Naive thymus-derived CD4-positive, alpha-beta T cell (primary cell): ENCODE results near the gene IRAK1. TPM values are rescaled to one million over a fixed set of nuclear protein-coding genes. Genes with fewer than 3 reads are reported as not detected.
"Not testable (repeated sequence)": the region's sequence is repeated elsewhere in the genome, so short reads cannot be mapped to it uniquely, and the experiment has no call there.

Experiments
- ATAC-seq: fragments of 150-1000 bp; cut with Tn5 transposase; 2 replicates; pipeline ENCODE4 v1.10.0; 2021; ENCODE audit warnings: mild to moderate bottlenecking, moderate library complexity
- CTCF ChIA-PET: fragments of 350-600 bp; sonication (Branson Sonifier 250); formaldehyde crosslinking; loops from one replicate; lab custom pipeline; 2021; ENCODE audit warnings: antibody characterized with exemption; lab: Charles Lee
- POLR2A ChIA-PET: fragments of 350-600 bp; sonication (Branson Sonifier 250); formaldehyde crosslinking; loops from one replicate; lab custom pipeline; 2021; ENCODE audit warnings: antibody characterized with exemption, inconsistent platforms; lab: Charles Lee
- DNase-seq, 9 donors: peaks; one replicate each; pipeline versions ENCODE4 v3.0.0 to v3.0.0-alpha.2; 2020 to 2022; ENCODE audit warnings: mixed read lengths in 1 of 9
- H3K27ac ChIP-seq: one replicate; pipeline ENCODE4 v1.7.0; 2013; ENCODE audit warnings: mild to moderate bottlenecking, low read depth, low read length, moderate library complexity
- H3K27me3 ChIP-seq, 2 donors: one replicate each; pipeline ENCODE4 v1.7.0; 2013; ENCODE audit warnings: low read length in 2 of 2, mild to moderate bottlenecking in 2 of 2, moderate library complexity in 2 of 2; ENCODE audit not compliant: control insufficient read depth in 2 of 2, insufficient read depth in 2 of 2
- H3K36me3 ChIP-seq, 3 experiments: 1 replicate in 2 of 3; 2 replicates in 1 of 3; pipeline ENCODE4 v1.7.0; 2013; ENCODE audit warnings: low read length in 3 of 3, mild to moderate bottlenecking in 3 of 3, moderate library complexity in 1 of 3; ENCODE audit not compliant: insufficient read depth in 3 of 3, control insufficient read depth in 2 of 3
- H3K4me1 ChIP-seq, 2 donors: one replicate each; pipeline ENCODE4 v1.7.0; 2013; ENCODE audit warnings: low read length in 2 of 2, mild to moderate bottlenecking in 2 of 2, moderate library complexity in 1 of 2; ENCODE audit not compliant: control insufficient read depth in 2 of 2, insufficient read depth in 2 of 2
- H3K4me3 ChIP-seq: 2 replicates; pipeline ENCODE4 v1.7.0; 2013; ENCODE audit warnings: mild to moderate bottlenecking, low read length
- H3K9me3 ChIP-seq, 3 experiments: 1 replicate in 2 of 3; 2 replicates in 1 of 3; pipeline ENCODE4 v1.7.0; 2013; ENCODE audit warnings: low read length in 3 of 3; ENCODE audit not compliant: control insufficient read depth in 2 of 3
- H3K27ac Mint-ChIP-seq, 9 donors: one replicate each; pipeline ENCODE4 v1.8.0; 2020 to 2022; ENCODE audit warnings: mixed read lengths in 9 of 9, mild to moderate bottlenecking in 8 of 9, moderate library complexity in 5 of 9, inconsistent platforms in 2 of 9
- H3K27me3 Mint-ChIP-seq, 5 donors: one replicate each; pipeline ENCODE4 v1.8.0; 2021 to 2022; ENCODE audit warnings: mixed read lengths in 5 of 5, mild to moderate bottlenecking in 1 of 5
- H3K36me3 Mint-ChIP-seq, 5 donors: one replicate each; pipeline ENCODE4 v1.8.0; 2020 to 2022; ENCODE audit warnings: mixed read lengths in 5 of 5, mild to moderate bottlenecking in 3 of 5, inconsistent platforms in 1 of 5
- H3K4me1 Mint-ChIP-seq, 7 donors: one replicate each; pipeline ENCODE4 v1.8.0; 2020 to 2022; ENCODE audit warnings: mixed read lengths in 7 of 7, mild to moderate bottlenecking in 3 of 7, inconsistent platforms in 1 of 7
- H3K4me3 Mint-ChIP-seq, 10 donors: one replicate each; pipeline ENCODE4 v1.8.0; 2020 to 2022; ENCODE audit warnings: mild to moderate bottlenecking in 10 of 10, mixed read lengths in 10 of 10, moderate library complexity in 6 of 10, inconsistent platforms in 2 of 10
- H3K9me3 Mint-ChIP-seq, 11 donors: one replicate each; pipeline ENCODE4 v1.8.0; 2020 to 2022; ENCODE audit warnings: mixed read lengths in 11 of 11, mild to moderate bottlenecking in 4 of 11, inconsistent platforms in 1 of 11, moderate library complexity in 1 of 11
- intact Hi-C, 2 donors: fragments of 100-400 bp; cut with micrococcal nuclease; formaldehyde crosslinking; loops; one replicate each; pipeline ENCODE4 v1.15.1; 2023
- polyA plus RNA-seq, 2 donors: library from polyadenylated mRNA; unstranded; fragments of 300-500 nt; fragmentation: Illumina TruSeq; gene quantifications; one replicate each; pipeline ENCODE4 v1.2.3, GENCODE V29; 2021
- total RNA-seq, 6 experiments: library from RNA in 5 of 6; stranded (reverse) in 5 of 6; gene quantifications; 1 replicate in 5 of 6; 2 replicates in 1 of 6; pipeline ENCODE4 v1.2.3 and lab custom pipeline; 2021 to 2026

IRAK1 gene
- total and polyA plus RNA-seq, 7 experiments from 2014 or later: 20.0 to 120 (median 57.5) TPM

- Histone ChIP-seq H3K36me3 (no peaks in the 10 kb centered on the region), H3K4me1 (peaks cover 0 to 4% of the 10 kb centered on the region in 2 donors), H3K9me3 (no peaks in the 10 kb centered on the region), H3K4me3 (no peak overlapping the region), H3K27ac (no peak overlapping the region), H3K27me3 (no peaks in the 10 kb centered on the region)
- intact Hi-C loops: no loop called here
- no peaks in the 10 kb centered on the region for H3K27me3 Mint-ChIP-seq
- H3K27ac Mint-ChIP-seq: peak overlapping the region in 2 of 9 donors; percentile 6 to 53
- POLR2A ChIA-PET: no interaction called here
- DNase-seq (no peak), ATAC-seq (no peak)
- H3K9me3 Mint-ChIP-seq: no peaks in the 10 kb centered on the region
- no peak overlapping the region for H3K4me3 Mint-ChIP-seq
- H3K4me1 Mint-ChIP-seq: peaks cover 0 to 20% (median 15%) of the 10 kb centered on the region in 7 donors
- peaks cover 0 to 13% (median 4%) of the 10 kb centered on the region in 5 donors for H3K36me3 Mint-ChIP-seq
- CTCF ChIA-PET: no interaction called here
Measured at GRCh38 chrX:154004315-154004714, 15.4 kb downstream of the IRAK1 start.

- DNase-seq: peak in 1 of 9 donors; percentile 23
- ChIA-PET CTCF (interaction anchor here (0.7 kb wide), 1 partner anchor 10 kb away, joined by 3 read pairs; no protein-coding TSS in a partner anchor), POLR2A (interaction anchor here (0.6 to 2.6 kb wide), 7 partner anchors 12 to 545 kb away, joined by 3 to 6 read pairs (median 3); partner anchors contain the start of gene HCFC1)
- peaks cover 0 to 4% of the 10 kb centered on the region in 2 donors for H3K4me1 ChIP-seq
- intact Hi-C loops: no loop called here
- peak overlapping the region in 7 of 9 donors; percentile 36 to 89 (median 57) for H3K27ac Mint-ChIP-seq
- H3K27ac ChIP-seq: no peak overlapping the region
- no peaks in the 10 kb centered on the region for H3K27me3 ChIP-seq
- H3K9me3 ChIP-seq: no peaks in the 10 kb centered on the region
- peaks cover 0 to 9% (median 0%) of the 10 kb centered on the region in 5 donors for H3K36me3 Mint-ChIP-seq
- no peaks in the 10 kb centered on the region for H3K9me3 Mint-ChIP-seq
- H3K4me3 Mint-ChIP-seq: peak overlapping the region; percentile 66 to 82 (median 75)
- H3K27me3 Mint-ChIP-seq: no peaks in the 10 kb centered on the region
- H3K4me1 Mint-ChIP-seq: peaks cover 0 to 20% (median 15%) of the 10 kb centered on the region in 7 donors
- peak overlapping the region; percentile 51 for H3K4me3 ChIP-seq
- H3K36me3 ChIP-seq: no peaks in the 10 kb centered on the region
- peak; percentile 93 for ATAC-seq
Measured at GRCh38 chrX:154002215-154002719, 17.4 kb downstream of the IRAK1 start.

GRCh38 chrX:154000051-154000450 is 19.7 kb downstream of the IRAK1 start:
- H3K36me3 ChIP-seq: no peaks in the 10 kb centered on the region
- peaks cover 0 to 4% (median 0%) of the 10 kb centered on the region in 5 donors for H3K36me3 Mint-ChIP-seq
- intact Hi-C loops: no loop called here
- H3K4me3 ChIP-seq: no peak overlapping the region
- ChIA-PET POLR2A (interaction anchor here (2.6 kb wide), 1 partner anchor 19 kb away, joined by 6 read pairs; no protein-coding TSS in a partner anchor), CTCF (no interaction called here)
- peaks cover 0 to 2% (median 0%) of the 10 kb centered on the region in 11 donors for H3K9me3 Mint-ChIP-seq
- H3K27ac Mint-ChIP-seq: no peak overlapping the region
- peaks cover 0 to 20% (median 15%) of the 10 kb centered on the region in 7 donors for H3K4me1 Mint-ChIP-seq
- no peaks in the 10 kb centered on the region for H3K27me3 ChIP-seq
- peaks cover 0 to 4% of the 10 kb centered on the region in 2 donors for H3K4me1 ChIP-seq
- DNase-seq: no peak
- H3K27ac ChIP-seq: no peak overlapping the region
- H3K4me3 Mint-ChIP-seq: no peak overlapping the region
- no peak for ATAC-seq
- H3K9me3 ChIP-seq: no peaks in the 10 kb centered on the region
- no peaks in the 10 kb centered on the region for H3K27me3 Mint-ChIP-seq

- H3K9me3 ChIP-seq: no peaks in the 10 kb centered on the region
- POLR2A ChIA-PET: no interaction called here
- no peaks in the 10 kb centered on the region for H3K27me3 ChIP-seq
- CTCF ChIA-PET: no interaction called here
- DNase-seq: no peak
- intact Hi-C loops: no loop called here
- H3K36me3 ChIP-seq: no peaks in the 10 kb centered on the region
- no peak overlapping the region for H3K27ac ChIP-seq
- Mint-ChIP-seq H3K4me3 (no peak overlapping the region), H3K4me1 (peaks cover 0 to 20% (median 15%) of the 10 kb centered on the region in 7 donors), H3K9me3 (peaks cover 0 to 2% (median 0%) of the 10 kb centered on the region in 11 donors), H3K27me3 (no peaks in the 10 kb centered on the region), H3K36me3 (peaks cover 0 to 4% (median 0%) of the 10 kb centered on the region in 5 donors), H3K27ac (no peak overlapping the region)
- ATAC-seq: no peak
- no peak overlapping the region for H3K4me3 ChIP-seq
- H3K4me1 ChIP-seq: peaks cover 0 to 4% of the 10 kb centered on the region in 2 donors
Measured at GRCh38 chrX:153999359-154000037, 20.2 kb downstream of the IRAK1 start.

GRCh38 chrX:153995504-153995903 is 24.2 kb downstream of the IRAK1 start:
- ATAC-seq (no peak), DNase-seq (no peak)
- intact Hi-C loops: no loop called here
- peaks cover 0 to under 1% of the 10 kb centered on the region in 2 donors for H3K4me1 ChIP-seq
- H3K27me3 Mint-ChIP-seq: no peaks in the 10 kb centered on the region
- H3K4me3 ChIP-seq: no peak overlapping the region
- H3K9me3 Mint-ChIP-seq: peaks cover 0 to 3% (median 0%) of the 10 kb centered on the region in 11 donors
- no peaks in the 10 kb centered on the region for H3K36me3 Mint-ChIP-seq
- H3K27me3 ChIP-seq: no peaks in the 10 kb centered on the region
- peaks cover 0 to 10% (median 6%) of the 10 kb centered on the region in 7 donors for H3K4me1 Mint-ChIP-seq
- no peak overlapping the region for H3K27ac ChIP-seq
- ChIA-PET CTCF (no interaction called here), POLR2A (interaction anchor here (1.2 to 1.4 kb wide), 2 partner anchors 12 to 18 kb away, joined by 4 read pairs; no protein-coding TSS in a partner anchor)
- H3K9me3 ChIP-seq: no peaks in the 10 kb centered on the region
- no peaks in the 10 kb centered on the region for H3K36me3 ChIP-seq
- H3K4me3 Mint-ChIP-seq: no peak overlapping the region
- H3K27ac Mint-ChIP-seq: no peak overlapping the region

GRCh38 chrX:153994398-153994797 is 25.3 kb downstream of the IRAK1 start:
- ATAC-seq, intact Hi-C loops, H3K27me3 ChIP-seq, H3K36me3 Mint-ChIP-seq, H3K4me3 ChIP-seq, H3K9me3 ChIP-seq, H3K27ac Mint-ChIP-seq, H3K27me3 Mint-ChIP-seq, CTCF ChIA-PET, DNase-seq, POLR2A ChIA-PET, H3K9me3 Mint-ChIP-seq, H3K27ac ChIP-seq, H3K36me3 ChIP-seq: not testable (repeated sequence)
- H3K4me1 Mint-ChIP-seq: peaks cover 6 to 17% (median 15%) of the 10 kb centered on the region in 7 donors
- H3K4me1 ChIP-seq: peaks cover 0 to 11% of the 10 kb centered on the region in 2 donors
- H3K4me3 Mint-ChIP-seq: peak overlapping the region in 1 of 10 donors; percentile 37
